GM19372 (cell line): Measurements from ENCODE around the gene HEATR5B.
"Not testable (repeated sequence)": the region's sequence is repeated elsewhere in the genome, so short reads cannot be mapped to it uniquely, and the experiment has no call there.

Experiments used
- ATAC-seq: cut with Tn5 transposase; IDR thresholded peaks from one replicate; pipeline ENCODE4 v1.9.1; 2021; ENCODE audit warnings: mild to moderate bottlenecking, low read depth, moderate library complexity; ENCODE audit not compliant: unreplicated experiment

HEATR5B gene

GRCh38 chr2:36951027-36951518 lies 133.1 kb downstream of the HEATR5B start:
- no peak for ATAC-seq

GRCh38 chr2:36949845-36950244 lies 134.3 kb downstream of the HEATR5B start:
- no peak for ATAC-seq

GRCh38 chr2:36945240-36945639 lies 138.9 kb downstream of the HEATR5B start:
- ATAC-seq: not testable (repeated sequence)

GRCh38 chr2:36941867-36942266 lies 142.3 kb downstream of the HEATR5B start:
- ATAC-seq: no peak

GRCh38 chr2:36936526-36936925 lies 147.6 kb downstream of the HEATR5B start:
- ATAC-seq: not testable (repeated sequence)

- ATAC-seq: not testable (repeated sequence)
These were observed 152.5 kb downstream of the HEATR5B start for GRCh38 chr2:36931688-36932087.
